NCI-H526 treated with DMSO at 0.1 percent for 48 hours (cell line): ENCODE data around the gene ST8SIA5.
"Not testable (repeated sequence)": the region's sequence is repeated elsewhere in the genome, so short reads cannot be mapped to it uniquely, and the experiment has no call there.

ENCODE experiments used
- DNase-seq: peaks from one replicate; lab custom pipeline; 2025; lab: John Stamatoyannopoulos, UW

ST8SIA5 gene

GRCh38 chr18:46756559-46757201 lies at the start of gene ST8SIA5:
Gene ST8SIA5 (minus strand): TSS chr18:46757053. CDS start chr18:46756508, 545 bp downstream.
- DNase-seq, result no peak

DNA sequence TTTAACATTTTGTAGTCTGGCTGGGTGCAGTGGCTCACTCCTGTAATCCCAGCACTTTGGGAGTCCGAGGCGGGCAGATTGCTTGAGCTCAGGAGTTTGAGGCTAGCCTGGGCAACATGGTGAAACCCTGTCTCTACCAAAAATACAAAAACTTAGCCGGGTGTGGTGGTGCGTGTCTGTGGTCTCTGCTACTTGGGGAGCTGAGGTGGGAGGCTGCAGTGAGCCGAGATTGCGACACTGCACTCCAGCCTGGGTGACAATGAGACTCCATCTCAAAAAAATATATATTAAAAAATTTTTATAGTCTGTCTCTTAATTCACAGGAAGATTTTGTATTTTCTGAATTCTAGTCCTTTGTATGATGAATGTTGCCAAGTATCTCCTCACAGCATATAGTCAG lies 39.1 kb upstream of the ST8SIA5 start:
- DNase-seq, result not testable (repeated sequence)

DNA sequence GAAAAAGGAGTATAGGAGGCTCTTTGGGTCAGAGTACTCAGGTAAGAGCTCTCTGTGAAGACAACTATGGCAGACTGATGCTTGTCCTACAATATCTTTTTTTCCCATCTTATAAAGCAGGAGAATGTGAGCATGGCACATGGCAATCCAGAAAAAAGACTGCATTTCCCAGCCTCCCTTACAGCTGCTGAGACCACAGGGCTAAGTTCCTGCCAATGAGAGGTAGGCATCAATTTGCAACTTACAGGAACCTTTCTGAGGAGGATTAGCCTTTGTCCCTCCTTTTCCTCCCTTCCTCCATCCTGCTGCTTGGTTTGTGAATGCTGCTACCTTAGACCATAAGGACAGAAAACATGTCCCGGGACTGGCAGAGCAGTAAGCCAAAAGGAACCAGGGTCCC lies 37.8 kb upstream of the ST8SIA5 start:
- DNase-seq, result no peak

DNA sequence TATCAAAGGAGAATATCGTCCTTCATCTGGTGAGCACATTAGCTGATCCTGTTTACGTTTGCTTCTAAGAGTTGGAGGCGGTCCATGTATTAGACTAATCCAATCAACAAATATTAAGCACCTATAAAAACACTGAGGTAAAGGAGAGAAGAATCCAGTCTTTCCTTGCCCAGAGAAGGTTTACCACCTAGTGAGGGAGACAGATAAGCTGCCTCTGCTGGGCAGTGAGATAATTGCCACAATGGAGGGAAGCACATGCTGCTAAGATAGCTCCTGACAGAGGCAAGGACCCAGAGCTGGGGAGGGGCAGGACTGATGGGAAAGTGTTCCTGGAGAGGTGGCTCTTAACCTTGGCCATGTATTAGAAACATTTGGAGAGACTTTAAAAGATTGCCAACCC lies 36.7 kb upstream of the ST8SIA5 start:
- no peak for DNase-seq

- DNase-seq, result no peak
Observed at GRCh38 chr18:46789088-46789487, 32.2 kb upstream of the ST8SIA5 start.

DNA sequence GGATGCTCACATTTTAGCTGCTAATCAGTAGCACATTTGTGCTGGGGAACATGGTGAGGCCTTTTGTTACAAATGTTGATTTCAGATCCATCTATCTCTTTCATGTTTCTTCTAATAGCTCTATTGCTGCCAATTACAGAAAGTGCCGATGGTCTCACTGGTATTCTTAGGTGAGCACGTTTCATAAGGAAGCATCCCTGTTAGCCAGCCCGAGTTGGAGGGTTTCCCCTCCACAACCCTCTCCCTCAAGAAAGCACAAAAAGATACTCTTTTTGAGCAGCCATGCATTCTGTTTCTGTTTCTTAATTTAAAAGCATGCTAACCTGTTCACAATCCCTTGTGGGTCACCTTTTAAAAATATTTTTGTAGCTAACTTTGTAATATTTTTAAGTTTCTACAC lies 30.8 kb upstream of the ST8SIA5 start:
- no peak for DNase-seq

- DNase-seq, result no peak
Observed at GRCh38 chr18:46772357-46772756, 15.5 kb upstream of the ST8SIA5 start.

- no peak for DNase-seq
Observed at GRCh38 chr18:46771141-46771540, 14.3 kb upstream of the ST8SIA5 start.

- no peak for DNase-seq
Observed at GRCh38 chr18:46770708-46771107, 13.9 kb upstream of the ST8SIA5 start.

GRCh38 chr18:46768166-46768921 lies 11.5 kb upstream of the ST8SIA5 start:
- no peak for DNase-seq

- DNase-seq, result no peak
Observed at GRCh38 chr18:46767217-46767616, 10.4 kb upstream of the ST8SIA5 start.

DNA sequence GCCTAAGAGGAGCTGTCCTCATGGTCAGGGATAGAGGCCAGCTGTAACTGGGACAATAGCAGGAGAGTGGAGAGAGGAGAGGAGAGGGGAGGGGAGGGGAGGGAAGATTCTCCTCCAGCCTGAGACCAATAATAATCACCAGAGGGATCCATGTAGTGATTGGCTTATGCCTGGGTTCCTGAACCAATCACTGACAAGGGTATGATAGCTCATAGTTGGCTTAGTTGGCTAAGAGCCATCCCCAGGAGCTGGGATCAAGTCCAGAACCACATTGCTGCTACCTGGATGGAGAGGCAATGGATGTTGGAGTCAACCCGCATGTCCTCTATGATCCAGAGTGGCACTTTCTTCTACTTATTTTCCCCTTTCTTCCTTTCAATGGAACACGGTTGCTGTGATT lies 7.7 kb upstream of the ST8SIA5 start:
- DNase-seq, result no peak

GRCh38 chr18:46761059-46761769 lies 4.4 kb upstream of the ST8SIA5 start:
- no peak for DNase-seq

- no peak for DNase-seq
Observed at GRCh38 chr18:46759890-46760289, 3.0 kb upstream of the ST8SIA5 start.

GRCh38 chr18:46756025-46756558 lies 761 bp downstream of the ST8SIA5 start:
- no peak for DNase-seq

- DNase-seq, result no peak
Observed at GRCh38 chr18:46755315-46756024, 1.4 kb downstream of the ST8SIA5 start.

- DNase-seq, result no peak
Observed at GRCh38 chr18:46754661-46755292, 2.1 kb downstream of the ST8SIA5 start.

DNA sequence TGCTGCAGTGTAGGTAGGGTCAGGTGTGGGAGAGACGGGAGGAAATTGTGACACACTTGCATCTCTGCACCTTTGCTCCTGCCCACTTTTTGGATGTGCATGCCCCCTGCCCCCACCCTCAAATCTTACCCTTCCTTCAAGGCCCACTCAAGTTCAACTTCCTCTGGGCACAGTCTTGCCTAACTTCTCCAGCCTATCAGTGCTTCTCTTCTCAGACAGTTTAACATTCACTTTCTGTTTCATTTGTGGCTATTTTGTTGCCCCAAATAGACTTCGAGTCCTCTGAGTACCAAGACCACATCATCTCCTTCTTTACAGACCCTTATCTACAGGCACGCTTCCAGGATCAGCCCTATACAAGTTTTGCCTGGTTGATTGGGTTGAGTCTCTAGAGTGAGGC lies 2.7 kb downstream of the ST8SIA5 start:
- no peak for DNase-seq

- no peak for DNase-seq
Observed at GRCh38 chr18:46751882-46752281, 5.0 kb downstream of the ST8SIA5 start.

- no peak for DNase-seq
Observed at GRCh38 chr18:46750626-46751025, 6.2 kb downstream of the ST8SIA5 start.

GRCh38 chr18:46748466-46748865 lies 8.4 kb downstream of the ST8SIA5 start:
- DNase-seq, result no peak

GRCh38 chr18:46740046-46740445 lies 16.8 kb downstream of the ST8SIA5 start:
- no peak for DNase-seq
